H1 (cell line): ENCODE data around the gene ALPI. TPM values are rescaled to one million over a fixed set of nuclear protein-coding genes. Genes with fewer than 3 reads are reported as not detected.

Source experiments
- CTCF ChIA-PET: fragments of 300-600 bp; sonication (Branson Sonifier 250); formaldehyde crosslinking; loops from one replicate; lab custom pipeline; 2021; ENCODE audit not compliant: partially characterized antibody; lab: Charles Lee
- POLR2A ChIA-PET: fragments of 300-600 bp; sonication (Branson Sonifier 250); formaldehyde crosslinking; loops from one replicate; lab custom pipeline; 2021; ENCODE audit warnings: inconsistent platforms; ENCODE audit not compliant: partially characterized antibody; lab: Charles Lee
- DNase-seq, 2 experiments: peaks; one replicate each; pipeline versions ENCODE4 v3.0.0 to v3.0.0-alpha.2; 2010 to 2022; ENCODE audit warnings: low spot score in 2 of 2, low read depth in 1 of 2, mixed read lengths in 1 of 2
- FAIRE-seq: peaks from 2 replicates; lab custom pipeline; 2011; peaks lifted over from hg19 to GRCh38; lab: Jason Lieb, UNC
- H2AFZ ChIP-seq: 2 replicates; pipeline ENCODE4 v1.8.1; 2012; ENCODE audit warnings: low read length, inconsistent platforms
- H2AK5ac ChIP-seq: 2 replicates; pipeline ENCODE4 v1.6.1; 2013; ENCODE audit warnings: low read depth, low read length
- H2BK120ac ChIP-seq: replicated peaks from 2 replicates; pipeline ENCODE3; 2013; ENCODE audit warnings: low read depth, low read length, inconsistent platforms
- H2BK12ac ChIP-seq: 2 replicates; pipeline ENCODE4 v1.6.1; 2013; ENCODE audit warnings: low read depth, low read length
- H2BK15ac ChIP-seq: 2 replicates; pipeline ENCODE4 v1.6.1; 2013; ENCODE audit warnings: low read length
- H2BK20ac ChIP-seq: 2 replicates; pipeline ENCODE4 v1.6.1; 2013; ENCODE audit warnings: low read length
- H2BK5ac ChIP-seq: 2 replicates; pipeline ENCODE4 v1.6.1; 2013; ENCODE audit warnings: low read depth, low read length
- H3K14ac ChIP-seq: 2 replicates; pipeline ENCODE4 v1.6.1; 2013; ENCODE audit warnings: inconsistent platforms; ENCODE audit not compliant: insufficient read length
- H3K18ac ChIP-seq: 2 replicates; pipeline ENCODE4 v1.6.1; 2013; ENCODE audit warnings: low read length; ENCODE audit errors: extremely low read depth
- H3K23ac ChIP-seq: 2 replicates; pipeline ENCODE4 v1.6.1; 2013; ENCODE audit warnings: inconsistent platforms; ENCODE audit not compliant: insufficient read length
- H3K23me2 ChIP-seq: 2 replicates; pipeline ENCODE4 v1.6.1; 2013; ENCODE audit warnings: low read depth, low read length
- H3K27ac ChIP-seq: 2 replicates; pipeline ENCODE4 v1.6.1; 2011; ENCODE audit warnings: low read depth, low read length, inconsistent platforms
- H3K27me3 ChIP-seq, 4 experiments: replicated peaks in 1 of 4; 1 replicate in 1 of 4; 2 replicates in 3 of 4; pipeline versions ENCODE4 v1.6.1 to v1.8.1; 2011 to 2013; ENCODE audit warnings: low read length in 3 of 4, mild to moderate bottlenecking in 3 of 4, inconsistent platforms in 2 of 4, mixed read lengths in 2 of 4, moderate library complexity in 1 of 4; ENCODE audit not compliant: control insufficient read depth in 3 of 4, insufficient read depth in 3 of 4; ENCODE audit errors: extremely low read depth in 1 of 4
- H3K36me3 ChIP-seq, 4 experiments: 2 replicates each; pipeline versions ENCODE4 v1.6.1 to v1.8.1; 2011 to 2013; ENCODE audit warnings: mild to moderate bottlenecking in 4 of 4, low read length in 3 of 4, moderate library complexity in 2 of 4, control low read depth in 1 of 4, inconsistent platforms in 1 of 4; ENCODE audit not compliant: insufficient read depth in 4 of 4, control insufficient read depth in 2 of 4
- H3K4ac ChIP-seq: replicated peaks from 2 replicates; pipeline ENCODE3; 2013; ENCODE audit warnings: low read length, low read depth, mixed read lengths, inconsistent platforms; ENCODE audit not compliant: insufficient read length
- H3K4me1 ChIP-seq, 4 experiments: replicated peaks in 1 of 4; 1 replicate in 1 of 4; 2 replicates in 3 of 4; pipeline versions ENCODE4 v1.6.1 to v1.8.1; 2011 to 2013; ENCODE audit warnings: low read length in 3 of 4, inconsistent platforms in 2 of 4, mixed read lengths in 1 of 4; ENCODE audit not compliant: insufficient read depth in 4 of 4, control insufficient read depth in 3 of 4
- H3K4me2 ChIP-seq, 2 experiments: 2 replicates each; pipeline versions ENCODE4 v1.6.1 to v1.8.1; 2011 to 2013; ENCODE audit warnings: low read depth in 2 of 2, low read length in 2 of 2, control low read depth in 1 of 2, inconsistent platforms in 1 of 2, mild to moderate bottlenecking in 1 of 2; ENCODE audit not compliant: insufficient read depth in 1 of 2
- H3K4me3 ChIP-seq, 4 experiments: fragments of 200-600, 300-600 bp in 1 of 4; sonication (generic), shearing (Covaris generic), sonication (Bioruptor Twin) in 1 of 4; 2 replicates each; pipeline versions ENCODE4 v1.5.1 to v1.8.1; 2011 to 2016; ENCODE audit warnings: low read length in 4 of 4, low read depth in 3 of 4, control low read depth in 2 of 4, inconsistent platforms in 2 of 4, mild to moderate bottlenecking in 2 of 4, mixed read lengths in 1 of 4, moderate library complexity in 1 of 4; ENCODE audit not compliant: insufficient read depth in 2 of 4; ENCODE audit errors: extremely low read depth in 1 of 4
- H3K56ac ChIP-seq: replicated peaks from 2 replicates; pipeline ENCODE3; 2013; ENCODE audit warnings: low read depth, mild to moderate bottlenecking, mixed read lengths, low read length, inconsistent platforms; ENCODE audit not compliant: insufficient read length
- H3K79me1 ChIP-seq: 2 replicates; pipeline ENCODE4 v1.6.1; 2013; ENCODE audit warnings: low read depth, low read length, control low read depth
- H3K79me2 ChIP-seq, 2 experiments: 2 replicates each; pipeline versions ENCODE4 v1.6.1 to v1.8.1; 2012 to 2013; ENCODE audit warnings: low read length in 2 of 2, mild to moderate bottlenecking in 2 of 2, inconsistent platforms in 1 of 2; ENCODE audit not compliant: insufficient read depth in 2 of 2, control insufficient read depth in 1 of 2
- H3K9ac ChIP-seq, 4 experiments: replicated peaks in 1 of 4; 1 replicate in 1 of 4; 2 replicates in 3 of 4; pipeline versions ENCODE4 v1.6.1 to v1.8.1; 2011 to 2013; ENCODE audit warnings: low read depth in 3 of 4, low read length in 3 of 4, control low read depth in 2 of 4, mild to moderate bottlenecking in 2 of 4, moderate library complexity in 2 of 4, inconsistent platforms in 1 of 4; ENCODE audit errors: extremely low read depth in 1 of 4
- H3K9me3 ChIP-seq, 2 experiments: 2 replicates each; pipeline versions ENCODE4 v1.6.1 to v1.8.1; 2012 to 2013; ENCODE audit warnings: mild to moderate bottlenecking in 2 of 2, moderate library complexity in 2 of 2, control low read depth in 1 of 2, inconsistent platforms in 1 of 2, low read depth in 1 of 2, low read length in 1 of 2, mixed read lengths in 1 of 2; ENCODE audit not compliant: insufficient read depth in 2 of 2
- H4K20me1 ChIP-seq, 2 experiments: replicated peaks in 1 of 2; 2 replicates each; pipeline versions ENCODE3 to v1.8.1; 2011 to 2013; ENCODE audit warnings: inconsistent platforms in 2 of 2, low read length in 2 of 2, mild to moderate bottlenecking in 1 of 2; ENCODE audit not compliant: insufficient read depth in 2 of 2, control insufficient read depth in 1 of 2
- H4K5ac ChIP-seq: 2 replicates; pipeline ENCODE4 v1.6.1; 2013; ENCODE audit warnings: low read length, low read depth, mixed read lengths, inconsistent platforms; ENCODE audit not compliant: insufficient read length
- H4K8ac ChIP-seq: 2 replicates; pipeline ENCODE4 v1.8.0; 2013; ENCODE audit warnings: mild to moderate bottlenecking, moderate library complexity, low read length, inconsistent platforms; ENCODE audit not compliant: insufficient read depth; ENCODE audit errors: extremely low read depth
- H4K91ac ChIP-seq: replicated peaks from 2 replicates; pipeline ENCODE3; 2013; ENCODE audit warnings: low read length, mixed read lengths, inconsistent platforms; ENCODE audit not compliant: insufficient read length
- EZH2 ChIP-seq: fragments of 200-600 bp; sonication (generic); IDR thresholded peaks from 2 replicates; pipeline ENCODE4 v1.7.1; 2012; ENCODE audit warnings: low read depth, mild to moderate bottlenecking, moderate library complexity, low read length, inconsistent platforms; ENCODE audit not compliant: severe bottlenecking
- JUND ChIP-seq: IDR thresholded peaks from 2 replicates; pipeline ENCODE4 v1.6.1; 2011; ENCODE audit warnings: mild to moderate bottlenecking, improper control_type of control experiment, low read length
- RNF2 ChIP-seq: fragments of 200-900, 300-1000 bp; sonication (generic); IDR thresholded peaks from 2 replicates; pipeline ENCODE4 v1.7.1; 2016; ENCODE audit warnings: borderline replicate concordance, low read depth, mild to moderate bottlenecking, antibody characterized with exemption, low read length; ENCODE audit not compliant: poor library complexity, severe bottlenecking; ENCODE audit errors: missing control alignments
- WGBS, 2 experiments: shearing (Covaris generic) in 1 of 2; methylation state at CpG; one replicate each; pipeline versions ENCODE4 v1.1.6 to v1.1.7; 2013 to 2015; ENCODE audit warnings: low lambda C conversion rate in 2 of 2, mixed read lengths in 2 of 2, inconsistent platforms in 1 of 2, low coverage in 1 of 2, missing lambda C conversion rate in 1 of 2; ENCODE audit not compliant: insufficient replicate concordance in 2 of 2, insufficient coverage in 1 of 2, insufficient read length in 1 of 2; ENCODE audit errors: extremely low coverage in 1 of 2, missing lambda C conversion rate in 1 of 2; 5-methylcytosine and 5-hydroxymethylcytosine counted together
- polyA plus RNA-seq, 7 experiments: library from polyadenylated mRNA; depleted of rRNA in 3 of 7; stranded (reverse) in 5 of 7; unstranded in 2 of 7; fragments of >200 nt in 5 of 7; fragments of 200-250 nt in 2 of 7; gene quantifications; 1 replicate in 5 of 7; 2 replicates in 1 of 7; 4 replicates in 1 of 7; pipeline versions ENCODE4 v1.2.1 to v1.2.3, GENCODE V29; 2011 to 2013; ENCODE audit warnings: missing spikeins in 2 of 7, mixed read lengths in 2 of 7
- total RNA-seq: library from RNA; stranded (reverse); fragmentation: NEBNext Ultra II Directional; extraction: Animal tissue kit (Norgen Biotek cat#: 25700); gene quantifications from 2 replicates; pipeline ENCODE4 v1.2.1, GENCODE V29; 2021

Gene ALPI
- total and polyA plus RNA-seq, 2 of the 8 experiments (the other 6 are each of a cell fraction or from before 2014, with no cell fraction given) = not detected

GRCh38 chr2:232466221-232466620 is 10.3 kb downstream of the ALPI start:
- TF ChIP-seq EZH2 (no peak), RNF2 (no peak), JUND (no peak)
- H2BK5ac ChIP-seq = no peak overlapping the region
- DNase-seq = no peak
- no peak overlapping the region for H3K4me3 ChIP-seq
- no peaks in the 10 kb centered on the region for H4K20me1 ChIP-seq
- no peak overlapping the region for H2BK12ac ChIP-seq
- no peak overlapping the region for H3K9ac ChIP-seq
- H2BK15ac ChIP-seq = no peak overlapping the region
- H3K79me1 ChIP-seq = no peaks in the 10 kb centered on the region
- FAIRE-seq = no peak
- ChIA-PET POLR2A (no interaction called here), CTCF (interaction anchor here (0.6 to 7.9 kb wide), 7 partner anchors 9 to 168 kb away, joined by 3 to 66 read pairs (median 3); partner anchors contain the start of gene PRSS56)
- no peak overlapping the region for H3K27ac ChIP-seq
- H4K5ac ChIP-seq = no peak overlapping the region
- H3K23ac ChIP-seq = no peak overlapping the region
- H3K36me3 ChIP-seq = no peaks in the 10 kb centered on the region
- no peak overlapping the region for H3K14ac ChIP-seq
- H3K79me2 ChIP-seq = no peaks in the 10 kb centered on the region
- no peak overlapping the region for H4K91ac ChIP-seq
- H3K56ac ChIP-seq = no peak overlapping the region
- no peak overlapping the region for H3K4me2 ChIP-seq
- H3K27me3 ChIP-seq = no peaks in the 10 kb centered on the region
- no peak overlapping the region for H2AK5ac ChIP-seq
- no peak overlapping the region for H3K18ac ChIP-seq
- no peak overlapping the region for H4K8ac ChIP-seq
- no peaks in the 10 kb centered on the region for H3K9me3 ChIP-seq
- H2BK20ac ChIP-seq = no peak overlapping the region
- H3K4ac ChIP-seq = no peak overlapping the region
- H2BK120ac ChIP-seq = no peak overlapping the region
- WGBS, 2 experiments = 86% methylated on average over 7 of the region's 7 CpGs; no CpG with 5 or more reads in 1 of the 2 experiments
- no peaks in the 10 kb centered on the region for H3K4me1 ChIP-seq
- no peaks in the 10 kb centered on the region for H3K23me2 ChIP-seq
- H2AFZ ChIP-seq = no peak overlapping the region
